GM12865 (cell line): Measurements from ENCODE around the gene COTL1.
"Not testable (repeated sequence)": the region's sequence is repeated elsewhere in the genome, so short reads cannot be mapped to it uniquely, and the experiment has no call there.

Experiments
- DNase-seq: peaks from one replicate; pipeline ENCODE4 v3.0.0; 2010; ENCODE audit warnings: low read depth
- H3K4me3 ChIP-seq: 2 replicates; pipeline ENCODE4 v1.5.1; 2011; ENCODE audit warnings: mild to moderate bottlenecking, low read depth, low read length, control low read depth
- TF ChIP-seq, protein P1 (sequence below): IDR thresholded peaks from 2 replicates; pipeline ENCODE4 v1.5.1; 2011; ENCODE audit warnings: low read length, control low read depth, low read depth, inconsistent platforms; ENCODE audit not compliant: insufficient read depth; ENCODE audit errors: missing control alignments

Gene COTL1

DNA sequence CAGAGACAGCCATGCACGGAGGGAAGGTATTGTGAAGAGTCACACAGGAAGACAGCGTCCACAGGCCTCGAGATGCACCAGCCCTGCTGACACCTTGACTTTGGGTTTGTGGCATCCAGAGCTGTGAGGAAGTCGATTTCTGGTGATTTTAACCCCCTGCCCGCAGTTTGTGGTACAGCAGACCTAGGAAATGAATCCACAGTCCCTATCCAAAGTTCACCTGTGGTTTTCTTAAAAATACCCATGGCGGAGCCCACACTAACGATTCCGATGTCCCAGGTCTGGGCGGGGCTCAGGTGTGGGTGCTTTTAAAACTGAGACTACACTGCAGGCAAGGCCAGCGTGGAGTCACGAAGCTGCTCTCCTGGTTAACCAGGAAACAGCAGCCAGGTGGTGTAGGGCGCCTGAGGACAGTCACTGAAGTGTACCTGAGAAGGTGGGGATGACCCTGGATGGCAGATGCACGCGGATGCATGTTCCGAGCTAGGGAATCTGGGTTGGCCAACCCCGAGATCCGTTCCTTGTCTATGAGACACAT, 99.0 kb downstream of the COTL1 start:
- no peak overlapping the region for H3K4me3 ChIP-seq
- DNase-seq: no peak
- TF ChIP-seq, protein P1, sequence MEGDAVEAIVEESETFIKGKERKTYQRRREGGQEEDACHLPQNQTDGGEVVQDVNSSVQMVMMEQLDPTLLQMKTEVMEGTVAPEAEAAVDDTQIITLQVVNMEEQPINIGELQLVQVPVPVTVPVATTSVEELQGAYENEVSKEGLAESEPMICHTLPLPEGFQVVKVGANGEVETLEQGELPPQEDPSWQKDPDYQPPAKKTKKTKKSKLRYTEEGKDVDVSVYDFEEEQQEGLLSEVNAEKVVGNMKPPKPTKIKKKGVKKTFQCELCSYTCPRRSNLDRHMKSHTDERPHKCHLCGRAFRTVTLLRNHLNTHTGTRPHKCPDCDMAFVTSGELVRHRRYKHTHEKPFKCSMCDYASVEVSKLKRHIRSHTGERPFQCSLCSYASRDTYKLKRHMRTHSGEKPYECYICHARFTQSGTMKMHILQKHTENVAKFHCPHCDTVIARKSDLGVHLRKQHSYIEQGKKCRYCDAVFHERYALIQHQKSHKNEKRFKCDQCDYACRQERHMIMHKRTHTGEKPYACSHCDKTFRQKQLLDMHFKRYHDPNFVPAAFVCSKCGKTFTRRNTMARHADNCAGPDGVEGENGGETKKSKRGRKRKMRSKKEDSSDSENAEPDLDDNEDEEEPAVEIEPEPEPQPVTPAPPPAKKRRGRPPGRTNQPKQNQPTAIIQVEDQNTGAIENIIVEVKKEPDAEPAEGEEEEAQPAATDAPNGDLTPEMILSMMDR: no peak

DNA sequence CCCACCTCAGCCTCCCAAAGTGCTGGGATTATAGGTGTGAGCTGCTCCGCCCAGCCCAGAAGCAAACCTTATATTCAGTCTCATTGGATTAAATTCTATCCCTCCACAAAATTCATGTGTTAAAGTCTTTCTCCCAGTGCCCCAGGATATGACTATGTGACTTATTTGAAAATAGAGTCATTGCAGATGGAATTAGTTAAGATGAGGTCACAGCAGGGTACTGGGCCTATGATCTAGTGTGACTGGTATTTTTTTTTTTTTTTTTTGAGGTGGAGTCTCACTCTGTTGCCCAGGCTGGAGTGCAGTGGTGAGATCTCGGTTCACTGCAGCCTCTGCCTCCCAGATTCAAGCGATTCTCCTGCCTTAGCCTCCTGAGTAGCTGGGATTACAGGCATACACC, 99.7 kb downstream of the COTL1 start:
- DNase-seq, H3K4me3 ChIP-seq: not testable (repeated sequence)

DNA sequence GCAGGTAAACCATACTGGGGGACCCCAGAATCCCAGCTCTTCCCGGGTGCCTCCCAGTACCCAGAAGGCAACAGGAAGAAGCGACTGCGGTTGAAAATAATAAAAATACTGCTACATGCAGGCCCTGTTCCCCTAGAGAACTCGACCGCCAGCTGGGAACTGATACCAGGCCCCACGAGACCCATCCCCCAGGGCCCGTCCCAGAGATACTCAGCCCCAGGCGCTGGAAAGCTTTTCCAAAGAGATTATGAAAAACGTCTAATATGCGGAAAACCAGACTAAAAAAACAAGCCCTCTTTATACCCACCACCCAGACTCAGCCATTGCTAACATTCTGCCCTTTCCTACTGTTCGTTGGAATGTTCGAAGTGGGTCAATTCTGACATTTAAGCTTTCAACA, 100.5 kb downstream of the COTL1 start:
- H3K4me3 ChIP-seq: no peak overlapping the region
- TF ChIP-seq, protein P1: no peak
- no peak for DNase-seq
